Measurements from ENCODE around the gene JAKMIP1.

Gene JAKMIP1

GRCh38 chr4:6054162-6054922 is 146.0 kb downstream of the JAKMIP1 start:
- DNase-seq (ENCODE audit: low read depth): no peak
- no peak for TF ChIP-seq CTCF (IDR thresholded peaks at IDR 0.05; ENCODE audit: low read depth, low read length, missing control alignments)
- H3K4me3 ChIP-seq (ENCODE audit: low read depth, low read length): no peak overlapping the region

GRCh38 chr4:6052679-6053078 is 147.7 kb downstream of the JAKMIP1 start:
- no peak for TF ChIP-seq CTCF (IDR thresholded peaks at IDR 0.05; ENCODE audit: low read depth, low read length, missing control alignments)
- DNase-seq (ENCODE audit: low read depth): no peak
- no peak overlapping the region for H3K4me3 ChIP-seq (ENCODE audit: low read depth, low read length)

DNA sequence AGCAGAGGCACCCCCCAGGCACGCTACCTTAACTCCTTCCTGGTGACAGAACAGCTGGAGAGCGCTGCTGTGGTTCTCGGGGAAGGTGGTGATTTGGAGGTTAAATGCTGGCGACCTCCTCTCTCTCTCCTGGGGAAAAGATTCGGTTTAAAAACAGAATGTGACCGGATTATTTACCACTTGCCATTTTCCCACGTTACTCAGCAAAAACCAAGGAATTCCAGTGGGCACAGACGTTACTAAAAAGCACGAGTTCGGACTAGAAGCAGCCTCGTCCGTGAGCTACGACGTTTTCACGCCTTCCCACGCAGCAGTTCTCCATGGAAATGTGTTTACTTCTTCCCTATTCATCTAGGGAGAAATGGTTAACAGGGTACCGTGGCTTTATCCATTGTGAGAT is 149.8 kb downstream of the JAKMIP1 start:
- no peak for TF ChIP-seq CTCF (IDR thresholded peaks at IDR 0.05; ENCODE audit: low read depth, low read length, missing control alignments)
- H3K4me3 ChIP-seq (ENCODE audit: low read depth, low read length): no peak overlapping the region
- no peak for DNase-seq (ENCODE audit: low read depth)

DNA sequence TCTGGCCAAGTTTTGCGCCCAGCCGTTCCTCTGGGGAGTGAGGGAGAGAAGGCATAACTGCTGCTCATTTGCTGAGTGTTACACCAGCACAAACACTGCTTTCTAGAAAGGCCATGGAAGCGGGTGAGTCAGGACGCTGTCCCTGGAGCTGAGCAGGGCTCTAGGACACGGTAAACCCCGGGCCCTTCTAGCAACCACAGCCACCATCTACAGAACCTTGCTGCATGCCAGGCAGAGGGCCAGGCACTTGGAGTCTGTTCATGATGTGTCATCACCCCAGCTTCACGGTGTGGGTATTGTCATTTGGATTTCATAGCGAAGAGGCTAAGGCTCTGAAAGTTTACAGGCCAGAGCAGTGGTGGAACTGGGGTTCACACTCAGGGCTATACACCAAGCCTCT is 150.4 kb downstream of the JAKMIP1 start:
- H3K4me3 ChIP-seq (ENCODE audit: low read depth, low read length): no peak overlapping the region
- TF ChIP-seq CTCF (IDR thresholded peaks at IDR 0.05; ENCODE audit: low read depth, low read length, missing control alignments): no peak
- no peak for DNase-seq (ENCODE audit: low read depth)

DNA sequence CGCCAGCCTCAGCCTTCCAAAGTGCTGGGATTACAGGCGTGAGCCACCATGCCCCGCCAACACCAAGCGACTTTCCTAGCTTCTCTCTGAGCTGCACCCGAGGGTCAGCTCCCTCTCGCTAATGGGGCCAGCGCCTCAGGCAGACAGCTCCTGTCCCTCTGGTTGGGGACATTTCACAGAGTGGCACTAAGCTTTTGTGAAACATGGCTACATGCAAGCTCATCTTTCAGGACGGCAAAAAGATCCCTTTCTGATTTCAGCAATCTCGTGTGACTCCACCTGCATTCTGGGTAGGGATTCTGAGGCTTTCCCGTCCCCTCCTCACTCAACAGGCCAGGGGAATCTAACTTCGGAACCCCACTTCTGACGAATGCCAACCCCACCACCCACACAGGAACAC is 151.1 kb downstream of the JAKMIP1 start:
- H3K4me3 ChIP-seq (ENCODE audit: low read depth, low read length): no peak overlapping the region
- TF ChIP-seq CTCF (IDR thresholded peaks at IDR 0.05; ENCODE audit: low read depth, low read length, missing control alignments): no peak
- no peak for DNase-seq (ENCODE audit: low read depth)

DNA sequence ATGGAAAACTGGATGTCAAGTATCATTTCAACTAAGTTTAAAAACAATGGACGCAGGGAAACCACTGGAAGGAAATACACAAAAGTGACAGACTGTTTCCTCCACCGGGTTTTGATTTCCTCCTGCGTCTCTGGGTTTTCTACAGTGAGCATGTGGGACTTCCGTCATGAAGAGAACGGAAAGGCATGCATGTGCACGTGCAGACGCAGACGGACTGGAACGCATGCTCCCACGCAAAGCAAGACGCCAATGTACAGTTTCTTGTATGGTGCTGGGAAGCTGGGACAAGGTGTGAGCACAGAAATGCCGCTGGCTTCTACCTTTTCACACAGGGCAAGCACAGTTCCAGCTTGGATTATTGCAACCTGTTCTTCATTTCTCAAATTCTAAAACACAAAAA is 151.8 kb downstream of the JAKMIP1 start:
- no peak overlapping the region for H3K4me3 ChIP-seq (ENCODE audit: low read depth, low read length)
- no peak for DNase-seq (ENCODE audit: low read depth)
- no peak for TF ChIP-seq CTCF (IDR thresholded peaks at IDR 0.05; ENCODE audit: low read depth, low read length, missing control alignments)

- TF ChIP-seq CTCF (IDR thresholded peaks at IDR 0.05; ENCODE audit: low read depth, low read length, missing control alignments): no peak
- no peak for DNase-seq (ENCODE audit: low read depth)
Observed at GRCh38 chr4:6047130-6047673, 153.1 kb downstream of the JAKMIP1 start.

More at GRCh38 chr4:6047130-6047673, 153.1 kb downstream of the JAKMIP1 start:
- H3K4me3 ChIP-seq (ENCODE audit: low read depth, low read length): no peak overlapping the region
